Peyer's patch (tissue), 4 donors: ENCODE data around the gene RAB44.

Experiments
- POLR2A ChIP-seq, 2 donors: fragments of 450-650 bp; IDR thresholded peaks; one replicate each; pipeline ENCODE4 v1.5.1; 2017; ENCODE audit warnings: antibody characterized with exemption in 2 of 2, mild to moderate bottlenecking in 2 of 2, moderate library complexity in 2 of 2
- TF ChIP-seq, protein P1 (sequence below), 6 experiments: fragments of 450-650 bp in 4 of 6; fragments of 200-600 bp in 2 of 6; sonication (generic) in 1 of 6; IDR thresholded peaks; one replicate each; pipeline ENCODE4 v1.5.1; 2017 to 2019; ENCODE audit warnings: antibody characterized with exemption in 6 of 6, mild to moderate bottlenecking in 3 of 6, moderate library complexity in 1 of 6

- TF ChIP-seq, protein P1, sequence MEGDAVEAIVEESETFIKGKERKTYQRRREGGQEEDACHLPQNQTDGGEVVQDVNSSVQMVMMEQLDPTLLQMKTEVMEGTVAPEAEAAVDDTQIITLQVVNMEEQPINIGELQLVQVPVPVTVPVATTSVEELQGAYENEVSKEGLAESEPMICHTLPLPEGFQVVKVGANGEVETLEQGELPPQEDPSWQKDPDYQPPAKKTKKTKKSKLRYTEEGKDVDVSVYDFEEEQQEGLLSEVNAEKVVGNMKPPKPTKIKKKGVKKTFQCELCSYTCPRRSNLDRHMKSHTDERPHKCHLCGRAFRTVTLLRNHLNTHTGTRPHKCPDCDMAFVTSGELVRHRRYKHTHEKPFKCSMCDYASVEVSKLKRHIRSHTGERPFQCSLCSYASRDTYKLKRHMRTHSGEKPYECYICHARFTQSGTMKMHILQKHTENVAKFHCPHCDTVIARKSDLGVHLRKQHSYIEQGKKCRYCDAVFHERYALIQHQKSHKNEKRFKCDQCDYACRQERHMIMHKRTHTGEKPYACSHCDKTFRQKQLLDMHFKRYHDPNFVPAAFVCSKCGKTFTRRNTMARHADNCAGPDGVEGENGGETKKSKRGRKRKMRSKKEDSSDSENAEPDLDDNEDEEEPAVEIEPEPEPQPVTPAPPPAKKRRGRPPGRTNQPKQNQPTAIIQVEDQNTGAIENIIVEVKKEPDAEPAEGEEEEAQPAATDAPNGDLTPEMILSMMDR (IDR thresholded peaks at IDR 0.05) = no peak
- no peak for TF ChIP-seq POLR2A (IDR thresholded peaks at IDR 0.05)
These were observed 19.7 kb upstream of the RAB44 start for GRCh38 chr6:36677753-36678487.
